Erythroblast (primary cell): ENCODE data around the gene TAOK3.

Experiments used
- GATA1 ChIP-seq: IDR thresholded peaks from 2 replicates; pipeline ENCODE4 v1.6.1; 2011; ENCODE audit warnings: low read depth, mild to moderate bottlenecking, control low read depth, low read length, moderate library complexity
- POLR2A ChIP-seq: IDR thresholded peaks from 2 replicates; pipeline ENCODE4 v1.6.1; 2011; ENCODE audit warnings: mild to moderate bottlenecking, low read length

GRCh38 chr12:118371321-118372282 lies 1.1 kb downstream of the TAOK3 start:
- no peak for TF ChIP-seq POLR2A
- no peak for TF ChIP-seq GATA1
